Astrocyte (in vitro differentiated cells and primary cell): Measurements from ENCODE around the gene FHL3. TPM values are rescaled to one million over a fixed set of nuclear protein-coding genes. Genes with fewer than 3 reads are reported as not detected.
A peak's percentile ranks its signal among the peaks of the same experiment; 100 is the strongest.

Experiments
- DNase-seq: peaks from one replicate; pipeline ENCODE4 v3.0.0-alpha.2; 2010; ENCODE audit warnings: low read depth
- FAIRE-seq: peaks from 2 replicates; lab custom pipeline; 2011; peaks lifted over from hg19 to GRCh38; lab: Jason Lieb, UNC
- H2AFZ ChIP-seq: 2 replicates; pipeline ENCODE4 v1.6.0; 2012; ENCODE audit warnings: low read depth, low read length, inconsistent platforms
- H3K27ac ChIP-seq: 2 replicates; pipeline ENCODE4 v1.5.1; 2011; ENCODE audit warnings: low read depth, low read length, inconsistent platforms
- H3K27me3 ChIP-seq: 2 replicates; pipeline ENCODE4 v1.6.0; 2011; ENCODE audit warnings: low read length, inconsistent platforms; ENCODE audit not compliant: insufficient read depth
- H3K36me3 ChIP-seq: 2 replicates; pipeline ENCODE4 v1.5.1; 2011; ENCODE audit warnings: low read length, inconsistent platforms; ENCODE audit not compliant: insufficient read depth
- H3K4me1 ChIP-seq: 2 replicates; pipeline ENCODE4 v1.5.1; 2011; ENCODE audit warnings: low read length, inconsistent platforms; ENCODE audit not compliant: insufficient read depth
- H3K4me2 ChIP-seq: 2 replicates; pipeline ENCODE4 v1.6.0; 2012; ENCODE audit warnings: low read length, inconsistent platforms
- H3K4me3 ChIP-seq: 2 replicates; pipeline ENCODE4 v1.5.1; 2011; ENCODE audit warnings: low read depth, mild to moderate bottlenecking, low read length, inconsistent platforms; ENCODE audit not compliant: insufficient read depth
- H3K79me2 ChIP-seq: 2 replicates; pipeline ENCODE4 v1.6.0; 2012; ENCODE audit warnings: mild to moderate bottlenecking, low read length, inconsistent platforms; ENCODE audit not compliant: insufficient read depth
- H3K9ac ChIP-seq: 2 replicates; pipeline ENCODE4 v1.6.0; 2012; ENCODE audit warnings: mild to moderate bottlenecking, low read length, inconsistent platforms
- H3K9me3 ChIP-seq: 2 replicates; pipeline ENCODE4 v1.5.1; 2012; ENCODE audit warnings: low read depth, mild to moderate bottlenecking, low read length, inconsistent platforms; ENCODE audit not compliant: insufficient read depth
- H4K20me1 ChIP-seq: 2 replicates; pipeline ENCODE4 v1.6.0; 2012; ENCODE audit warnings: low read length, inconsistent platforms; ENCODE audit not compliant: insufficient read depth
- H3K27ac Mint-ChIP-seq: one replicate; pipeline ENCODE4 v1.8.0; 2021; ENCODE audit warnings: mild to moderate bottlenecking, mixed read lengths; ENCODE audit not compliant: unreplicated experiment
- H3K27me3 Mint-ChIP-seq: one replicate; pipeline ENCODE4 v1.8.0; 2021; ENCODE audit warnings: low read depth, mixed read lengths; ENCODE audit not compliant: unreplicated experiment
- H3K36me3 Mint-ChIP-seq: one replicate; pipeline ENCODE4 v1.8.0; 2021; ENCODE audit warnings: low read depth, mixed read lengths; ENCODE audit not compliant: unreplicated experiment
- H3K4me1 Mint-ChIP-seq: one replicate; pipeline ENCODE4 v1.8.0; 2021; ENCODE audit warnings: low read depth, mixed read lengths; ENCODE audit not compliant: unreplicated experiment
- H3K4me3 Mint-ChIP-seq: one replicate; pipeline ENCODE4 v1.8.0; 2021; ENCODE audit warnings: mild to moderate bottlenecking, moderate library complexity, mixed read lengths; ENCODE audit not compliant: unreplicated experiment
- H3K9me3 Mint-ChIP-seq: one replicate; pipeline ENCODE4 v1.8.0; 2021; ENCODE audit warnings: mild to moderate bottlenecking, mixed read lengths; ENCODE audit not compliant: unreplicated experiment
- CTCF ChIP-seq: IDR thresholded peaks from 2 replicates; pipeline ENCODE4 v1.5.1; 2011; ENCODE audit warnings: low read depth, mild to moderate bottlenecking, inconsistent platforms, low read length, moderate library complexity; ENCODE audit not compliant: insufficient read depth
- EZH2 ChIP-seq: IDR thresholded peaks from 2 replicates; pipeline ENCODE4 v1.6.1; 2012; ENCODE audit warnings: mild to moderate bottlenecking, low read length, inconsistent platforms; ENCODE audit not compliant: insufficient read depth
- total RNA-seq: library from RNA; stranded (reverse); gene quantifications from 2 replicates; pipeline ENCODE4 v1.2.1, GENCODE V29; 2021

FHL3 gene
- total RNA-seq, 1 donor from 2014 or later: 107 TPM

GRCh38 chr1:38046884-38047602 lies 41.7 kb upstream of the FHL3 start:
- Histone ChIP-seq H3K79me2 (no peaks in the 10 kb centered on the region), H3K27me3 (peaks cover 30% of the 10 kb centered on the region), H3K9me3 (no peaks in the 10 kb centered on the region), H2AFZ (peak overlapping the region; percentile 76), H3K4me1 (peaks cover 12% of the 10 kb centered on the region), H4K20me1 (peaks cover 4% of the 10 kb centered on the region), H3K4me2 (peak overlapping the region; percentile 91), H3K36me3 (no peaks in the 10 kb centered on the region), H3K27ac (no peak overlapping the region), H3K9ac (no peak overlapping the region), H3K4me3 (peak overlapping the region; percentile 54)
- peaks cover 6% of the 10 kb centered on the region for H3K36me3 Mint-ChIP-seq
- peak; percentile 69 for DNase-seq
- TF ChIP-seq CTCF: no peak
- peak; percentile 24 for TF ChIP-seq EZH2
- H3K9me3 Mint-ChIP-seq: no peaks in the 10 kb centered on the region
- peaks cover 29% of the 10 kb centered on the region for H3K27me3 Mint-ChIP-seq
- H3K27ac Mint-ChIP-seq: no peak overlapping the region
- no peak for FAIRE-seq
- H3K4me1 Mint-ChIP-seq: peaks cover 6% of the 10 kb centered on the region
- H3K4me3 Mint-ChIP-seq: peak overlapping the region; percentile 90

- TF ChIP-seq EZH2: no peak
- no peak for TF ChIP-seq CTCF
- Histone ChIP-seq H2AFZ (peak within 1 kb of the TSS; percentile 76), H4K20me1 (peaks cover 4% of the 10 kb centered on the region), H3K27me3 (peaks cover 35% of the 10 kb centered on the region), H3K36me3 (no peaks in the 10 kb centered on the region), H3K4me1 (peaks cover 12% of the 10 kb centered on the region), H3K9ac (no peak within 1 kb of the TSS), H3K79me2 (no peaks in the 10 kb centered on the region), H3K4me2 (peak within 1 kb of the TSS; percentile 91), H3K9me3 (no peaks in the 10 kb centered on the region), H3K27ac (no peak within 1 kb of the TSS), H3K4me3 (peak within 1 kb of the TSS; percentile 54)
- Mint-ChIP-seq H3K36me3 (peaks cover 4% of the 10 kb centered on the region), H3K4me3 (peak within 1 kb of the TSS; percentile 90), H3K27me3 (peaks cover 28% of the 10 kb centered on the region), H3K27ac (no peak within 1 kb of the TSS), H3K4me1 (peaks cover 6% of the 10 kb centered on the region), H3K9me3 (no peaks in the 10 kb centered on the region)
- FAIRE-seq (no peak), DNase-seq (no peak)
Observed at GRCh38 chr1:38046333-38046883, 41.1 kb upstream of the FHL3 start, which contains the start of gene POU3F1. POU3F1 (minus strand) TSS chr1:38046793; CDS start chr1:38046743, 50 bp downstream.
